Neuronal stem cell (in vitro differentiated cells): ENCODE measurements around the gene GRB14.

Experiments
- DNase-seq: peaks from one replicate; pipeline ENCODE4 v3.0.0-alpha.2; 2013; ENCODE audit warnings: low spot score
- H2AFZ ChIP-seq: one replicate; pipeline ENCODE4 v1.6.1; 2013; ENCODE audit warnings: mild to moderate bottlenecking, low read length, inconsistent platforms
- H2AK5ac ChIP-seq: 2 replicates; pipeline ENCODE4 v1.6.1; 2013; ENCODE audit warnings: low read depth, mild to moderate bottlenecking, inconsistent platforms, low read length, moderate library complexity, mixed read lengths
- H2BK120ac ChIP-seq: 2 replicates; pipeline ENCODE4 v1.6.1; 2013; ENCODE audit warnings: low read depth, mild to moderate bottlenecking, inconsistent platforms, low read length, moderate library complexity, mixed read lengths
- H2BK12ac ChIP-seq: one replicate; pipeline ENCODE4 v1.6.1; 2013; ENCODE audit warnings: low read length, inconsistent platforms
- H2BK15ac ChIP-seq: 2 replicates; pipeline ENCODE4 v1.6.1; 2013; ENCODE audit warnings: mild to moderate bottlenecking, low read length, inconsistent platforms, mixed read lengths
- H2BK5ac ChIP-seq: one replicate; pipeline ENCODE4 v1.6.1; 2013; ENCODE audit warnings: inconsistent platforms, mild to moderate bottlenecking, low read length, moderate library complexity
- H3K14ac ChIP-seq: one replicate; pipeline ENCODE4 v1.6.1; 2013; ENCODE audit warnings: low read length, inconsistent platforms
- H3K18ac ChIP-seq: 2 replicates; pipeline ENCODE4 v1.6.1; 2013; ENCODE audit warnings: low read length, inconsistent platforms
- H3K23ac ChIP-seq: 2 replicates; pipeline ENCODE4 v1.6.1; 2013; ENCODE audit warnings: low read depth, mild to moderate bottlenecking, mixed read lengths, low read length, inconsistent platforms; ENCODE audit not compliant: poor library complexity
- H3K27ac ChIP-seq: replicated peaks from 3 replicates; pipeline ENCODE4 v1.5.1; 2013; ENCODE audit warnings: low read length, inconsistent platforms
- H3K27me3 ChIP-seq, 3 experiments: 2 replicates each; pipeline ENCODE4 v1.6.1; 2013; ENCODE audit warnings: low read length in 3 of 3, mild to moderate bottlenecking in 2 of 3, inconsistent platforms in 1 of 3, low read depth in 1 of 3, mixed read lengths in 1 of 3, moderate library complexity in 1 of 3; ENCODE audit not compliant: control insufficient read depth in 3 of 3, insufficient read depth in 3 of 3
- H3K36me3 ChIP-seq, 2 donors: replicated peaks in 1 of 2; 2 replicates each; pipeline ENCODE4 v1.6.1; 2013; ENCODE audit warnings: low read length in 2 of 2; ENCODE audit not compliant: control insufficient read depth in 2 of 2, insufficient read depth in 2 of 2
- H3K4ac ChIP-seq: 2 replicates; pipeline ENCODE4 v1.6.1; 2013; ENCODE audit warnings: inconsistent platforms, mild to moderate bottlenecking, low read length, moderate library complexity
- H3K4me1 ChIP-seq, 2 donors: 1 replicate in 1 of 2; 2 replicates in 1 of 2; pipeline ENCODE4 v1.6.1; 2013; ENCODE audit warnings: low read length in 2 of 2, low read depth in 1 of 2; ENCODE audit not compliant: control insufficient read depth in 2 of 2, insufficient read depth in 1 of 2
- H3K4me2 ChIP-seq: one replicate; pipeline ENCODE4 v1.6.1; 2013; ENCODE audit warnings: mild to moderate bottlenecking, low read length, inconsistent platforms; ENCODE audit not compliant: insufficient read depth, poor library complexity, severe bottlenecking
- H3K4me3 ChIP-seq, 2 donors: 2 replicates each; pipeline ENCODE4 v1.5.1; 2013; ENCODE audit warnings: low read length in 2 of 2, mild to moderate bottlenecking in 2 of 2, inconsistent platforms in 1 of 2, moderate library complexity in 1 of 2
- H3K79me1 ChIP-seq: one replicate; pipeline ENCODE4 v1.6.1; 2013; ENCODE audit warnings: low read depth, mild to moderate bottlenecking, inconsistent platforms, low read length, moderate library complexity
- H3K9ac ChIP-seq: one replicate; pipeline ENCODE4 v1.6.1; 2013; ENCODE audit warnings: mild to moderate bottlenecking, low read depth, low read length, inconsistent platforms; ENCODE audit not compliant: poor library complexity
- H3K9me3 ChIP-seq, 2 donors: replicated peaks in 1 of 2; 2 replicates each; pipeline versions ENCODE3 to v1.6.1; 2013; ENCODE audit warnings: low read length in 2 of 2, mild to moderate bottlenecking in 2 of 2, inconsistent platforms in 1 of 2, low read depth in 1 of 2, mixed read lengths in 1 of 2, moderate library complexity in 1 of 2; ENCODE audit not compliant: control insufficient read depth in 2 of 2, insufficient read depth in 1 of 2
- H4K8ac ChIP-seq: one replicate; pipeline ENCODE4 v1.6.1; 2013; ENCODE audit warnings: low read depth, mild to moderate bottlenecking, inconsistent platforms, low read length, moderate library complexity
- H4K91ac ChIP-seq: one replicate; pipeline ENCODE4 v1.6.1; 2013; ENCODE audit warnings: low read length, low read depth, mild to moderate bottlenecking, inconsistent platforms; ENCODE audit not compliant: poor library complexity
- WGBS, 2 donors: extraction: QIAGEN DNeasy Blood & Tissue Kit; methylation state at CpG; one replicate each; pipeline ENCODE4 v1.1.7; 2013; ENCODE audit warnings: missing lambda C conversion rate in 2 of 2, mixed read lengths in 1 of 2; ENCODE audit not compliant: insufficient read length in 2 of 2, insufficient replicate concordance in 1 of 2; ENCODE audit errors: extremely low coverage in 2 of 2; 5-methylcytosine and 5-hydroxymethylcytosine counted together

The GRB14 gene

DNA sequence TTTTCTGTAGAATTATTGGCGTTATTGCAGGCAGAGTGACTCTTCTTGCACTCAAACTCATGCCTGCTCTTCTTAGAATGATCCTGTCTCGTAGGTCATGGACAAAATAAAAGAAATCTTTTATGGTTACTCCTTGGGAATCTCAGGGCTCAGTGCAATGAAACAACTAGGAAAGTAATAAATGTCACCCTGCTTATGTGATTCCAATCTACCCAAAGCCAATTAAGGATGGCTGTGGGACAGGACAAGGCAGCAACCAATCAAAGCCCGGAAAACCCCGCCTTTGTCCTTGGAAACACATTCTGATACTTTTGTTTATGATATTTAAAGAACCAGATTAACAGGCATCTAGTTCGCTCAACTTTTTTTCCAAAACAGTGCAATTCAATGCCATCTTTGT, 53.0 kb downstream of the GRB14 start:
- Histone ChIP-seq H3K27me3 (no peaks in the 10 kb centered on the region), H3K18ac (no peak overlapping the region), H3K79me1 (no peaks in the 10 kb centered on the region), H3K4me3 (no peak overlapping the region), H2BK15ac (no peak overlapping the region), H3K4me1 (peaks cover 0 to 3% of the 10 kb centered on the region in 2 donors), H3K23ac (no peak overlapping the region), H4K91ac (no peak overlapping the region), H3K36me3 (no peaks in the 10 kb centered on the region), H3K4me2 (no peak overlapping the region), H4K8ac (no peak overlapping the region), H3K9ac (no peak overlapping the region), H3K14ac (no peak overlapping the region), H3K9me3 (no peaks in the 10 kb centered on the region), H3K4ac (no peak overlapping the region), H2AFZ (no peak overlapping the region), H2BK120ac (no peak overlapping the region), H2AK5ac (no peak overlapping the region), H2BK5ac (no peak overlapping the region), H2BK12ac (no peak overlapping the region), H3K27ac (no peak overlapping the region)
- no CpG with 5 or more reads among the region's 5 CpGs for WGBS, 2 donors
- no peak for DNase-seq

DNA sequence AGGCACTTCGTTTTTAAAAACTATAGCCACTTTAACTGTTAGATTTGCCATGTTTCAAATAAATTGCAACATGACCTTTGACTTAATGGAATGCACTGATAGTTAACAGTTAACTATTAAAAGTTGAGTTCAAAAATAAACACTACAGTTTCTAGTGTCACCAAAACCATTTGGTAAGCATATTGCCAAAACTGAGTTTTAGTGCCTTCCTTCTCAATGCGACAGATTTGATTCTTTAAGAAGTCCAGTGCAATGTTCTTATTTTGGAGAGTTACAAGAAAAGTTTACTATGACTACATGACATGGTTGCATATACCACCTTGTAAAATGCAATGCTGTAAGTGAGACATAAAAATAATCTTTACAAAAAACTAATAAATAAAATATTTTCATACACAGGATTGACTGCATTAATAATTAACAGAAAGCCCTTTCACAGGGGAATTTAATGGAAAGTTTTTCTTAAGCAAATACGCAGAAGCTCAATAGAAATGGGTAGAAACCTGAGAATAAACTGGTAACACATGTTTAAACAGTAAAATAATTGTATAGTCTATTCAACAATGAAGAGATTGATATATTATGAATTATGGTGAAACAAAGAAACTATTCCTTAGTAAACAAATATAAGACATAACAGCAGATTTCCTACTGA, 53.8 kb downstream of the GRB14 start:
- no peak overlapping the region for H3K18ac ChIP-seq
- no peak overlapping the region for H2BK12ac ChIP-seq
- no peak for DNase-seq
- H4K91ac ChIP-seq, result no peak overlapping the region
- H3K9ac ChIP-seq, result no peak overlapping the region
- no peak overlapping the region for H4K8ac ChIP-seq
- no peaks in the 10 kb centered on the region for H3K79me1 ChIP-seq
- no peak overlapping the region for H2BK15ac ChIP-seq
- no peak overlapping the region for H3K4me3 ChIP-seq
- no CpG with 5 or more reads among the region's 3 CpGs for WGBS, 2 donors
- H3K23ac ChIP-seq, result no peak overlapping the region
- H3K9me3 ChIP-seq, result no peaks in the 10 kb centered on the region
- no peaks in the 10 kb centered on the region for H3K36me3 ChIP-seq
- no peak overlapping the region for H2BK120ac ChIP-seq
- no peaks in the 10 kb centered on the region for H3K27me3 ChIP-seq
- H2BK5ac ChIP-seq, result no peak overlapping the region
- H3K14ac ChIP-seq, result no peak overlapping the region
- H3K4me1 ChIP-seq, result peaks cover 0 to 3% of the 10 kb centered on the region in 2 donors
- H3K4ac ChIP-seq, result no peak overlapping the region
- no peak overlapping the region for H3K4me2 ChIP-seq
- H2AK5ac ChIP-seq, result no peak overlapping the region
- no peak overlapping the region for H2AFZ ChIP-seq
- H3K27ac ChIP-seq, result no peak overlapping the region

DNA sequence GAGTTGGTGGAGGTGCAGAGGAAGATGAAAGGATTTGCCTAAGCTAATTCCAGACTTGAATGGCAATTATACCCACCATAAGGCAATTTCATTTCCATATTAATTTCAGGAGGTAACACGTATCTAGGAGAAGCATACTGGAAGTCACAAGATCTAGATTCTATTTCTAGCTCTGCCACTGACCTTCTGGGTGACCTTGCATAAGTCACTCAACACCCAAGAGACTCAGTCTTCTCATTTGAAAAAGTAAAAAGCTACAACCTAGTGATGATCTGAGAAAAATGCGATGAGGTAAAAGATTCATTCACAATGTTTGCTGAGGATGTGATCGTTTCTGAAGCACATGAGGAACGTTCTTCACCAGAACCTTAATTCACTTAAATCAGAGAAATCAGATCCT, 55.9 kb downstream of the GRB14 start:
- Histone ChIP-seq H3K36me3 (no peaks in the 10 kb centered on the region), H3K23ac (no peak overlapping the region), H2AK5ac (no peak overlapping the region), H3K27me3 (no peaks in the 10 kb centered on the region), H3K79me1 (no peaks in the 10 kb centered on the region), H2BK12ac (no peak overlapping the region), H3K4me2 (no peak overlapping the region), H2AFZ (no peak overlapping the region), H3K18ac (no peak overlapping the region), H3K9me3 (no peaks in the 10 kb centered on the region), H3K14ac (no peak overlapping the region), H4K8ac (no peak overlapping the region), H2BK120ac (no peak overlapping the region), H3K27ac (no peak overlapping the region), H2BK15ac (no peak overlapping the region), H4K91ac (no peak overlapping the region), H3K9ac (no peak overlapping the region), H3K4ac (no peak overlapping the region), H3K4me3 (no peak overlapping the region), H3K4me1 (peaks cover 0 to 3% of the 10 kb centered on the region in 2 donors), H2BK5ac (no peak overlapping the region)
- WGBS, 2 donors, result no CpG with 5 or more reads among the region's 4 CpGs
- no peak for DNase-seq

DNA sequence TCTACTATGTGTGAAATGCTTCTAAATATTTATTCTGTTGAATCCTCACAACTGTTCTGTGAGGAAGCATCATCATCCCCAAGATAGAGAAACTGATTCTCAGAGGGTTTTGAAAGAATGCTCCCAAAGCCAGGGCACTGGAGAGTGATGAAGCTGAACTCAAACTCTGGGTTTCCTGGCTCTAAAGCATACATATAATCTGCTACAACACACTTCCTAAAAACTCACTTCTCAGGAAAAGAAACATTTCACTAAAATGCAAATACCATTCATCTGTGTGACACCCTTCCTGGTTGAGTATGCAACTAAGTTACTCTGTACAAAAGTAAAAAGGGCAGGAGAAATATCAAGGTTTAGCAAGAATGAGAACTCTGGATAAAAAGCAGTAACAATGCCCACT, 58.6 kb downstream of the GRB14 start:
- DNase-seq, result no peak
- no peak overlapping the region for H3K14ac ChIP-seq
- H3K4me1 ChIP-seq, result peaks cover 0 to 2% of the 10 kb centered on the region in 2 donors
- no peak overlapping the region for H4K8ac ChIP-seq
- no peaks in the 10 kb centered on the region for H3K9me3 ChIP-seq
- no peak overlapping the region for H3K4me2 ChIP-seq
- no peak overlapping the region for H2BK12ac ChIP-seq
- H4K91ac ChIP-seq, result no peak overlapping the region
- H2AFZ ChIP-seq, result no peak overlapping the region
- H3K4me3 ChIP-seq, result no peak overlapping the region
- H3K4ac ChIP-seq, result no peak overlapping the region
- H3K9ac ChIP-seq, result no peak overlapping the region
- no peaks in the 10 kb centered on the region for H3K27me3 ChIP-seq
- no peaks in the 10 kb centered on the region for H3K79me1 ChIP-seq
- H3K36me3 ChIP-seq, result no peaks in the 10 kb centered on the region
- H3K18ac ChIP-seq, result no peak overlapping the region
- no peak overlapping the region for H2BK120ac ChIP-seq
- H3K23ac ChIP-seq, result no peak overlapping the region
- H3K27ac ChIP-seq, result no peak overlapping the region
- no peak overlapping the region for H2AK5ac ChIP-seq
- no peak overlapping the region for H2BK15ac ChIP-seq
- H2BK5ac ChIP-seq, result no peak overlapping the region
